HEK293T (cell line): ENCODE results near the gene INA.

Source experiments
- CTCF ChIA-PET: fragments of 350-600 bp; formaldehyde crosslinking; extraction: SDS; loops from one replicate; lab custom pipeline; 2021; ENCODE audit warnings: antibody characterized with exemption, inconsistent platforms; lab: Yijun Ruan, JAX
- POLR2A ChIA-PET: fragments of 350-600 bp; formaldehyde crosslinking; extraction: SDS; loops from one replicate; lab custom pipeline; 2020; ENCODE audit warnings: antibody characterized with exemption, inconsistent platforms; lab: Yijun Ruan, JAX
- DNase-seq: peaks from one replicate; pipeline ENCODE4 v3.0.0; 2012; ENCODE audit warnings: mixed read lengths; ENCODE audit errors: extremely low spot score
- ARNT ChIP-seq: fragments of 450-650 bp; IDR thresholded peaks from 2 replicates; pipeline ENCODE4 v1.6.1; 2017; ENCODE audit warnings: mild to moderate bottlenecking
- BHLHE40 ChIP-seq: fragments of 450-650 bp; IDR thresholded peaks from 2 replicates; pipeline ENCODE4 v1.6.1; 2016; ENCODE audit warnings: mild to moderate bottlenecking, moderate library complexity, borderline replicate concordance
- CTBP1 ChIP-seq: fragments of 450-650 bp; IDR thresholded peaks from 2 replicates; pipeline ENCODE4 v1.6.1; 2016; ENCODE audit warnings: borderline replicate concordance
- ELF4 ChIP-seq: fragments of 450-650 bp; IDR thresholded peaks from 2 replicates; pipeline ENCODE4 v1.6.1; 2017; ENCODE audit warnings: antibody characterized with exemption
- FOXA1 ChIP-seq: fragments of 450-650 bp; IDR thresholded peaks from 2 replicates; pipeline ENCODE4 v1.6.1; 2016; ENCODE audit warnings: mild to moderate bottlenecking
- FOXK2 ChIP-seq: fragments of 450-650 bp; IDR thresholded peaks from 2 replicates; pipeline ENCODE4 v1.6.1; 2016; ENCODE audit warnings: mild to moderate bottlenecking
- FOXM1 ChIP-seq: fragments of 450-650 bp; IDR thresholded peaks from 2 replicates; pipeline ENCODE4 v1.6.1; 2017; ENCODE audit warnings: mild to moderate bottlenecking, borderline replicate concordance
- HDGF ChIP-seq: fragments of 450-650 bp; IDR thresholded peaks from 2 replicates; pipeline ENCODE4 v1.6.1; 2017; ENCODE audit warnings: antibody characterized with exemption, borderline replicate concordance
- L3MBTL2 ChIP-seq: fragments of 450-650 bp; conservative IDR thresholded peaks from 2 replicates; pipeline ENCODE4 v1.6.1; 2016; ENCODE audit warnings: mild to moderate bottlenecking
- LEF1 ChIP-seq: fragments of 450-650 bp; IDR thresholded peaks from 2 replicates; pipeline ENCODE4 v1.6.1; 2017; ENCODE audit warnings: mild to moderate bottlenecking, borderline replicate concordance
- NFRKB ChIP-seq: fragments of 450-650 bp; IDR thresholded peaks from 2 replicates; pipeline ENCODE4 v1.6.1; 2016; ENCODE audit warnings: mild to moderate bottlenecking, moderate library complexity
- PKNOX1 ChIP-seq: fragments of 450-650 bp; IDR thresholded peaks from 2 replicates; pipeline ENCODE4 v1.6.1; 2016
- SP1 ChIP-seq: fragments of 450-650 bp; IDR thresholded peaks from 2 replicates; pipeline ENCODE4 v1.6.1; 2017
- SUZ12 ChIP-seq: fragments of 450-650 bp; IDR thresholded peaks from 2 replicates; pipeline ENCODE4 v1.6.1; 2016; ENCODE audit warnings: mild to moderate bottlenecking
- TARDBP ChIP-seq: fragments of 450-650 bp; IDR thresholded peaks from 2 replicates; pipeline ENCODE4 v1.6.1; 2016
- ZNF384 ChIP-seq: fragments of 450-650 bp; IDR thresholded peaks from 2 replicates; pipeline ENCODE4 v1.6.1; 2016

The INA gene

DNA sequence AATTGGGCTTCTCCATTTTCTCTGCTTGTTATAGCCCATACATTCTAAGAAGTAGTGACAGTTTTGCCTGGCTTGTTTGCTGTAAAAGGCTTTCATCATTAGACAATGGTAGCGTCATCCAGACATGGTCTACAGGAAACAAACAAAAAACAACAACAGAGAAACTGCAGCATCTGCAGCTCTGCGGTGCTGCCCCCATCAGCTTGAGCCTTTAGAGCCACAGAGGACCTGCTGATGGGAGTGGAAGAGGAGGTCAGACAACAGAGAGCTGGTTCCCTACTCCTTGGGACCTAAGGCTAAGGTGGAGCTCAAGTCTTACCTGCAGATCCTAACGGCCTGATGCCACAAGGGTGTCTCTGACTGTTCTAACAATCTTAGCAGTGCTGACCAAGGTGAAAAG is 3.1 kb downstream of the INA start:
- DNase-seq, result no peak
- ChIA-PET POLR2A (interaction anchor here (1.8 kb wide), 1 partner anchor 10 kb away, joined by 3 read pairs; no protein-coding TSS in a partner anchor), CTCF (interaction anchor here (2.0 kb wide), 1 partner anchor 35 kb away, joined by 5 read pairs; no protein-coding TSS in a partner anchor)
- TF ChIP-seq FOXK2, result no peak
- no peak for TF ChIP-seq SP1
- TF ChIP-seq FOXM1, result no peak
- no peak for TF ChIP-seq L3MBTL2
- TF ChIP-seq HDGF, result no peak
- TF ChIP-seq PKNOX1, result no peak
- no peak for TF ChIP-seq NFRKB
- TF ChIP-seq LEF1, result no peak
- no peak for TF ChIP-seq ELF4
- TF ChIP-seq ARNT, result no peak
- no peak for TF ChIP-seq BHLHE40
- TF ChIP-seq FOXA1, result no peak
- TF ChIP-seq ZNF384, result no peak
- TF ChIP-seq TARDBP, result no peak

DNA sequence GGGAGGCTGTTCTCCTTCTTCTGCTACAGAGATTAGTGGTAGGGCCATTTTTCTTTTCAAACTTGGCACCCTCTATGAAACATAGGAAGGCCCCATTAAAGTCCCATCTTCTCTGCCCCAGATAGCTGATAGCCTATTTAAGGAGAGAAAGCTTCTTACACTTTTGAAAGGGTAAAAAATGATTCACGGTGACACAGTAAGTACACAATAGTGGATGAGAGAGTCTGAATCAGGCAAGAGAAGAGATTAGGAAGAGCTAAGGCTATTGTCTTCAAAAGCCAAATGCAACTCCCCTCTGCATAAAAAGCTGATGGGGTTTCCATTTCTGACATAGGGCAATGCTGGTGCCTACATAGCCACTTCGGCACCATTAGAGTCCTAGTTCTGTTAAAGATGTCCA is 3.6 kb downstream of the INA start:
- no peak for TF ChIP-seq NFRKB
- TF ChIP-seq L3MBTL2, result no peak
- no peak for TF ChIP-seq TARDBP
- no peak for TF ChIP-seq HDGF
- no peak for TF ChIP-seq SUZ12
- no peak for TF ChIP-seq FOXM1
- no peak for TF ChIP-seq LEF1
- no peak for TF ChIP-seq ARNT
- TF ChIP-seq FOXK2, result no peak
- TF ChIP-seq FOXA1, result no peak
- no peak for TF ChIP-seq SP1
- no peak for TF ChIP-seq PKNOX1
- TF ChIP-seq BHLHE40, result no peak
- CTCF ChIA-PET, result interaction anchor here (2.0 kb wide), 1 partner anchor 36 kb away, joined by 5 read pairs; no protein-coding TSS in a partner anchor
- no peak for DNase-seq
- POLR2A ChIA-PET, result interaction anchor here (1.8 kb wide), 1 partner anchor 9 kb away, joined by 3 read pairs; no protein-coding TSS in a partner anchor

DNA sequence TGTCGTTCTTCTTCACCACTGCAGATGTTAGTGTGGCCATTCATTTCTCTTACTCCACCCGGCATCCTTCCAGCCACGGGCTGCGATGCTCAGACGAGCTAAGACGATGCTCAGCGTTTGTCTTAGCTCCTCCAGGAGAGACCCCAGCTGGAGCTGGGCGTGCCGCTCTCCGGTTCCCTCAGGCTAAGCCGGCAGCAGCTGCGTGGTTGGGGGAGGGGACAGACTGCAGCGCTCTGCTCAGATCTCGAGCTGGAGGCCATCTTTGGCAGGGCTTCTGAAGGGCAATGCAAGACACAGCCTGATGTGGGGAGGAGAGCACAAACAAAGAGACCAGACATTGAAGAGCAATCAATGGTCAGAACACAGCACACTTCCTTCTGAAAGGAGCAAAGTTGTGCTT is 4.8 kb downstream of the INA start:
- TF ChIP-seq PKNOX1, result no peak
- TF ChIP-seq L3MBTL2, result no peak
- no peak for TF ChIP-seq ELF4
- peak; percentile 73 for DNase-seq
- ChIA-PET POLR2A (interaction anchor here (0.7 to 1.8 kb wide), 2 partner anchors 8 to 15 kb away, joined by 3 read pairs; no protein-coding TSS in a partner anchor), CTCF (interaction anchor here (0.5 to 0.8 kb wide), 2 partner anchors 38 to 1015 kb away, joined by 3 read pairs; no protein-coding TSS in a partner anchor)

- no peak for TF ChIP-seq PKNOX1
- no peak for TF ChIP-seq BHLHE40
- no peak for TF ChIP-seq LEF1
- no peak for TF ChIP-seq L3MBTL2
- TF ChIP-seq CTBP1, result no peak
- no peak for TF ChIP-seq TARDBP
- no peak for TF ChIP-seq FOXA1
- no peak for TF ChIP-seq ELF4
- TF ChIP-seq ARNT, result no peak
- no peak for TF ChIP-seq SP1
- ChIA-PET CTCF (no interaction called here), POLR2A (no interaction called here)
- no peak for DNase-seq
Measured at GRCh38 chr10:103282961-103283360, 6.0 kb downstream of the INA start.

DNA sequence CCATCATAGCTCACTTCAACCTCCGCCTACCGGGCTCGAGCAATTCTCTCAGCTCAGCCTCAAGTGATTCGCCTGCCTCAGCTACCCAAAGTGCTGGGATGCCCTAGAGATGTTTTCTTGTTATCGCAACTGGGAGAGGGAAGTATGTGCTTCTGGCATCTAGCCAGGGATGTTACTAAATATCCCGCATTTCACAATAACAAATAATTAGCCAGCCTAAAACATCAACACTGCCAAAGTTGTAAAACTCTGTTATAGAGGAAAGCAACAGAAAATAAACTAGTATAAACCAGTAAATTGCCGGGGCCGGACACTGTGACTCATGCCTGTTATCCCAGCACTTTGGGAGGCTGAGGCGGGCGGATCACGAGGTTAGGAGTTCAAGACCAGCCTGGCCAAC is 7.2 kb downstream of the INA start:
- no peak for DNase-seq
- CTCF ChIA-PET, result interaction anchor here (0.7 kb wide), 1 partner anchor 888 kb away, joined by 6 read pairs; no protein-coding TSS in a partner anchor
- no peak for TF ChIP-seq ZNF384
- no peak for TF ChIP-seq LEF1
- POLR2A ChIA-PET, result no interaction called here

GRCh38 chr10:103287992-103288391 is 11.1 kb downstream of the INA start:
- CTCF ChIA-PET, result no interaction called here
- no peak for TF ChIP-seq FOXA1
- no peak for TF ChIP-seq FOXK2
- no peak for TF ChIP-seq SUZ12
- TF ChIP-seq TARDBP, result no peak
- no peak for TF ChIP-seq PKNOX1
- no peak for TF ChIP-seq LEF1
- TF ChIP-seq BHLHE40, result no peak
- no peak for TF ChIP-seq L3MBTL2
- no peak for TF ChIP-seq ARNT
- no peak for TF ChIP-seq SP1
- DNase-seq, result no peak
- POLR2A ChIA-PET, result no interaction called here
